Smooth muscle cell (in vitro differentiated cells): ENCODE measurements around the gene ATP6V0A4. TPM values are rescaled to one million over a fixed set of nuclear protein-coding genes. Genes with fewer than 3 reads are reported as not detected.

Experiments used
- DNase-seq: peaks from one replicate; lab custom pipeline; 2025; ENCODE audit not compliant: unreplicated experiment; lab: John Stamatoyannopoulos, UW
- H2AFZ ChIP-seq: fragments of 200-600 bp; sonication (generic); 2 replicates; pipeline ENCODE4 v1.6.0; 2016; ENCODE audit warnings: antibody characterized with exemption, low read depth, mild to moderate bottlenecking
- H3F3A ChIP-seq: fragments of 200-600 bp; sonication (generic); 2 replicates; pipeline ENCODE4 v1.6.0; 2017; ENCODE audit warnings: antibody characterized with exemption, low read depth
- H3K27ac ChIP-seq: fragments of 200-600 bp; sonication (generic); 2 replicates; pipeline ENCODE4 v1.5.1; 2016; ENCODE audit warnings: low read depth, mild to moderate bottlenecking
- H3K27me3 ChIP-seq: fragments of 200-600 bp; sonication (generic); 2 replicates; pipeline ENCODE4 v1.6.1; 2016; ENCODE audit warnings: low read depth, mild to moderate bottlenecking
- H3K36me3 ChIP-seq: fragments of 200-600 bp; sonication (generic); 2 replicates; pipeline ENCODE4 v1.5.1; 2016; ENCODE audit warnings: low read depth
- H3K4me1 ChIP-seq: fragments of 200-600 bp; sonication (generic); 2 replicates; pipeline ENCODE4 v1.5.1; 2016; ENCODE audit warnings: low read depth
- H3K4me2 ChIP-seq: fragments of 200-600 bp; sonication (generic); 2 replicates; pipeline ENCODE4 v1.6.0; 2016; ENCODE audit warnings: mild to moderate bottlenecking
- H3K4me3 ChIP-seq: fragments of 200-600 bp; sonication (generic); 2 replicates; pipeline ENCODE4 v1.5.1; 2016; ENCODE audit warnings: mild to moderate bottlenecking
- H3K79me2 ChIP-seq: fragments of 200-600 bp; sonication (generic); 2 replicates; pipeline ENCODE4 v1.6.0; 2016; ENCODE audit warnings: low read depth, mild to moderate bottlenecking
- H3K9ac ChIP-seq: fragments of 200-600 bp; sonication (generic); 2 replicates; pipeline ENCODE4 v1.6.0; 2016; ENCODE audit warnings: low read depth
- H3K9me3 ChIP-seq: fragments of 200-600 bp; sonication (generic); replicated peaks from 2 replicates; pipeline ENCODE4 v1.5.1; 2016; ENCODE audit warnings: low read depth
- H4K20me1 ChIP-seq: fragments of 200-600 bp; sonication (generic); 2 replicates; pipeline ENCODE4 v1.6.0; 2016; ENCODE audit warnings: low read depth
- CTCF ChIP-seq: fragments of 200-600 bp; sonication (generic); IDR thresholded peaks from 2 replicates; pipeline ENCODE4 v1.5.1; 2017; ENCODE audit warnings: borderline replicate concordance, mild to moderate bottlenecking, antibody characterized with exemption; ENCODE audit not compliant: insufficient read depth, poor library complexity, severe bottlenecking
- WGBS: methylation state at CpG from one replicate; pipeline ENCODE4 v1.1.7; 2016; ENCODE audit warnings: low lambda C conversion rate; 5-methylcytosine and 5-hydroxymethylcytosine counted together
- polyA plus RNA-seq: library from polyadenylated mRNA; unstranded; fragments of >200 nt; fragmentation: Nextera tagmentation; extraction: Ambion mirVana; gene quantifications from 2 replicates; pipeline ENCODE4 v1.2.1, GENCODE V29; 2016
- total RNA-seq: library from RNA; depleted of rRNA; stranded (reverse); fragments of >200 nt; gene quantifications from 2 replicates; pipeline ENCODE4 v1.2.3, GENCODE V29; 2014

The ATP6V0A4 gene
- total and polyA plus RNA-seq, 2 experiments from 2014 or later = 0.40 TPM; not detected in 1

- Histone ChIP-seq H3K27me3 (no peaks in the 10 kb centered on the region), H3K4me2 (no peak overlapping the region), H3K79me2 (no peaks in the 10 kb centered on the region), H3K4me3 (no peak overlapping the region), H3K9ac (no peak overlapping the region), H4K20me1 (no peaks in the 10 kb centered on the region), H3K36me3 (no peaks in the 10 kb centered on the region), H3F3A (no peaks in the 10 kb centered on the region), H3K4me1 (no peaks in the 10 kb centered on the region), H3K9me3 (no peaks in the 10 kb centered on the region), H2AFZ (no peak overlapping the region), H3K27ac (no peak overlapping the region)
- DNase-seq = no peak
- TF ChIP-seq CTCF = no peak
Observed at GRCh38 chr7:138670594-138670993, 127.4 kb downstream of the ATP6V0A4 start.

- Histone ChIP-seq H3K27me3 (no peaks in the 10 kb centered on the region), H3K79me2 (no peaks in the 10 kb centered on the region), H3K9ac (no peak overlapping the region), H4K20me1 (no peaks in the 10 kb centered on the region), H3F3A (no peaks in the 10 kb centered on the region), H3K4me2 (no peak overlapping the region), H3K27ac (no peak overlapping the region), H3K4me3 (no peak overlapping the region), H3K9me3 (no peaks in the 10 kb centered on the region), H2AFZ (no peak overlapping the region), H3K36me3 (no peaks in the 10 kb centered on the region), H3K4me1 (no peaks in the 10 kb centered on the region)
- WGBS = 89% methylated on average over 4 of the region's 4 CpGs
- no peak for TF ChIP-seq CTCF
- no peak for DNase-seq
Observed at GRCh38 chr7:138669364-138669763, 128.6 kb downstream of the ATP6V0A4 start.

- no peak overlapping the region for H2AFZ ChIP-seq
- no peak for TF ChIP-seq CTCF
- H3K9me3 ChIP-seq = no peaks in the 10 kb centered on the region
- no peaks in the 10 kb centered on the region for H3F3A ChIP-seq
- H4K20me1 ChIP-seq = no peaks in the 10 kb centered on the region
- no peak for DNase-seq
- no peaks in the 10 kb centered on the region for H3K36me3 ChIP-seq
- WGBS = 94% methylated on average over 3 of the region's 3 CpGs
- H3K4me1 ChIP-seq = no peaks in the 10 kb centered on the region
- H3K27me3 ChIP-seq = no peaks in the 10 kb centered on the region
- no peaks in the 10 kb centered on the region for H3K79me2 ChIP-seq
- no peak overlapping the region for H3K9ac ChIP-seq
- H3K4me3 ChIP-seq = no peak overlapping the region
- H3K27ac ChIP-seq = no peak overlapping the region
- no peak overlapping the region for H3K4me2 ChIP-seq
Observed at GRCh38 chr7:138668946-138669345, 129.1 kb downstream of the ATP6V0A4 start.

GRCh38 chr7:138668229-138668596, 129.8 kb downstream of the ATP6V0A4 start:
- Histone ChIP-seq H3K27ac (no peak overlapping the region), H3K36me3 (no peaks in the 10 kb centered on the region), H3K9me3 (no peaks in the 10 kb centered on the region), H4K20me1 (no peaks in the 10 kb centered on the region), H3F3A (no peaks in the 10 kb centered on the region), H3K4me2 (no peak overlapping the region), H3K27me3 (no peaks in the 10 kb centered on the region), H2AFZ (no peak overlapping the region), H3K4me1 (peaks cover 7% of the 10 kb centered on the region), H3K9ac (no peak overlapping the region), H3K79me2 (no peaks in the 10 kb centered on the region), H3K4me3 (no peak overlapping the region)
- TF ChIP-seq CTCF = no peak
- no peak for DNase-seq
- 81% methylated on average over 2 of the region's 2 CpGs for WGBS
